Activated T-cell treated with anti-CD3 and anti-CD28 coated beads for 24 hours (primary cell): ENCODE results near the gene GFOD1.

Source experiments
- DNase-seq: peaks from one replicate; pipeline ENCODE4 v3.0.0-alpha.2; 2020; ENCODE audit warnings: low read depth

GFOD1 gene

DNA sequence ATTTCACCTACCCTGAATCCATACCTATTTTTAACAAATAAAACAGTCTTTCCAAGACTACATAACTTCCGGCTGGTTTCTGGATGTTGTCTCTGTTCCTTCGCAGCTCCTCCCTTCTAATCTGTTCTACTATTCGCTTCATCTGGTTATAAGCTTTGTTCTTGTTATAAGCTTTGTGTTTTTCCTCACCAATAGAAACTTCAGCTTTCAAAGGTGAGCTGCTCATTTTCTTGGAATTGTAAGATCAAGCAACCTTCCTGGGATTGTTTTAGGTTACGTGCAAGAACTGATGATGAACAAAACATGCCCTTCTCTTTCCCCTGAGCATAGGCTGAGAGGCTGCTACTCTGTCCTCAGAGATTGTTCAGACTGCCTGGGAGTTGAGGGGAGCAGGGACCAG, 2.1 kb downstream of the GFOD1 start:
- no peak for DNase-seq

DNA sequence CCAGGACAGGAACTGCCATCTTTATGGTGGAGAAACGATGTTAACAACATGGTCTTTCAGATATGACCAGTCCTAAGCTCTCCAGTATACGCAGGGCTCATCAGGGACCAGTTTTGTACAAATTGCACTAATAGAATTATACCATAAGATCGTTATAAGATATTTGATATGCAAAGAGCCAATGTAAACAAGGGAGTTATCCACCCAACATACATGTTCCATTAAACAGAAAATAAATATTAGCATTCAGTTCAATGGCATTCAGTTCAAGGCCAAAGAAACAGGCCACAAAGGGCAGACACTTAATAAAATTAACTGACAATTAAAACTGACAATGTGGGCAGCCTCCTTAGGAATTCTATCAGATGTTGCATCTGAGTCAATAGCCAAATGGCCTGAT, 2.6 kb downstream of the GFOD1 start:
- no peak for DNase-seq

DNA sequence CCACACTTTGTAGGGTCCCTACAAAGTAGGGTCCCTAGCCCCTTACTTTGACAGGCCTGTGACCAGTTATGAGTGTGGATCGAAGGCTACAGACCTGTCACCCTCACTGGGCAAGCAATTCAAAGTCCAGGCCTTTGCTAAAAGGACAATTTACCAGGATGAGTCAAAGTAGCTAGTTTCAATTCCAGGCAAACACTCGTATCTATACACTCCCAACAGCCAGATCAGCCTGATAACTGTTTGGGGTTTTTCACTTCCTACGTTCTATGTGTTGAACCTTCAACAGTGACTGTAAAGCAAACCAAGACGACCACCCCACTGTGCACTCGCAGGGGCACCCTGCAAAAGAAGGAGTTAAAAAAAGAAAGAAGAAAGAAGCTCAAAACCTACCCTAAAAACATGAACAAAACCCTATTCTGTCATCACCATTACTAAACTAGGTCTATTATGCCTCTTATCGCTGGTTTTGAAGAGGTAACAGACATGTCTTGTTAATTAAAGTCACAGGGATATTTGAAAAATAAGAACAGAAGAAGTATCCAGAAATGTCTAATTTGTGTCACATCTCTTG, 3.2 kb downstream of the GFOD1 start:
- no peak for DNase-seq

DNA sequence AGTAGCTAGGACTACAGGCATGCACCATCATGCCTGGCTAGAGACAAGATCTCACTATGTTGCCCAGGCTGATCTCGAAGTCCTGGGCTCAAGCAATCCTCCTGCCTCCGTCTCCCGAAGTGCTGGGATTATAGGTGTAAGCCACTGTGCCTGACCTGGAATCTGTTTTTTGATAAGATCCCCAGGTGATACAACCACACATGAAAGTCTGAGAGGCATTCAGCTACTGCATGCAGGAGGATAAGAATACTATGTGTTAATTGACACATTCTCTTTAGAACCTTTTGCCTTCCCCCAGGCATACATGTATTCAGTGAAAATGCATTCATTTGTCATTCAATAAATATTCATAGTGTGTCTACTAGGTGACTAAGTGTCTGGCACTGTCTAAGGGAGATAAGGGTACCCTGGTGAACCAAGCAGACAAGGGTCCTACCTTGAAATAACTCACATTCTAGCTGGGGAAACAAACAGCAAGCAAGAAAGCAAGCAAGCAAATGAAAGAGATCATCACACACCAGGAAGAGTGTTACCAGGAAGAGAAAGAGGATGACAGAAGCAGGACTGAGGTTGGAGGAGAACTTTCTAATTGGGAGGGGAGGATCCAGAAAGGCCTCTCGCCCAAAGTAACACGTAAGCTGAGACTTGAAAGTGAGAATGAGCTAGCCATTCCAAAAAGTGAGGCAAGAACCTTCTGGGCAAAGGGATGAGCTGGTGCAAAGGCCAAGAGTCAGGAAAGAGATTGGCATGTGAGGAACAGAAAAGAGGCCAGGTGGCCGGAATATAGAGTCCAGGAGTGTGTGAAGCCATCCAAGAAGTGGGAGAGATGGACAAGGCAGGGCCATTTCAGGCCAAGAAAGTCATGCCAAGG, 6.5 kb downstream of the GFOD1 start:
- no peak for DNase-seq

DNA sequence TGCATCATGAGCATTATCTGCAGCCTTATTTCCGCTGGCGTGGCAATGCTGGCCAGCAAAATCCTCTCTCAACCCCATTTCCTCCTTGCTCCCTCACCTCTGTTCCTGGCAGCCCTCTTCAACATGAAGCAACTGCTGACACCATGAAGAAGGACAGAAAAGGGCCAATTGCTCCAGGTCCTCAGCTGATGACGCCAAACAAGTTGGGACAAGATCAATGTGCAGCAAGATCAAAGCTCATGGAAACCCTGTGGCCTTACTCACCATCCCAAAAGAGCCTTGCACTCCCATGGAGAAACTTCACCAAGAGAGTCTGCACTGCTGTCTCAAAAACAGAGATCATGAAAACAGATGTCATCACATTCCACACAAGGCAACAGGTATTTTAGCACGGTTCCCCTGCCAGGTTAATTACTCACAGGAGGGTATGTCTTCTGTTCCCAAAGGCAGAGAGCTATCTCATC, 7.4 kb downstream of the GFOD1 start:
- DNase-seq: no peak

DNA sequence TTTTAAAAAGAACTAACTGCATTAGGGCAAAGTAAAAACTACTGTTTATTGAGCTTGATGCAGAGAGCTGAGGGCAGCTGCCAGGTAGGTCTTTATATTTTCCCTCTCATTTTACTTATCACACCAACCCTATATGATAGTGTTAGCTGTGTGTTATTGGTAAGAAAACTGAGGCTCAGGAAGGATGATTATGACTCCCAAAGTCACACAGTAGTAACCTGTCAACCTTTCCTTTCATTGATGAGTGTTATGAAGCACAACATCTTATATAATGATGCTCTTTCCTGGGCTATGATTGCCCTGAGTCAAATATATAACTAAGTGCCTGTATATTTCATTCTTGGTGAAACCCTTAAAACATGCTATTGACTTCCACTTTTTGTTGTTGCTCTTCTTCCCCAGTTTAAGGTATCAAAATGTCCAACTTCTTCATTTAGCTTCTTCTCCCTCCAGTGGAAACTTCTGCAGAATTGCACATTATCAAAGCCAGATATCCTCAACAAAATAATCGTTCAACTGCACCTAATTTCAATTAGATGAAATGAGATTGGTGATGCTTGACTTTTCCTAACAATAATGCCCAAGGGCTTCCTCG, 8.1 kb downstream of the GFOD1 start:
- no peak for DNase-seq

DNA sequence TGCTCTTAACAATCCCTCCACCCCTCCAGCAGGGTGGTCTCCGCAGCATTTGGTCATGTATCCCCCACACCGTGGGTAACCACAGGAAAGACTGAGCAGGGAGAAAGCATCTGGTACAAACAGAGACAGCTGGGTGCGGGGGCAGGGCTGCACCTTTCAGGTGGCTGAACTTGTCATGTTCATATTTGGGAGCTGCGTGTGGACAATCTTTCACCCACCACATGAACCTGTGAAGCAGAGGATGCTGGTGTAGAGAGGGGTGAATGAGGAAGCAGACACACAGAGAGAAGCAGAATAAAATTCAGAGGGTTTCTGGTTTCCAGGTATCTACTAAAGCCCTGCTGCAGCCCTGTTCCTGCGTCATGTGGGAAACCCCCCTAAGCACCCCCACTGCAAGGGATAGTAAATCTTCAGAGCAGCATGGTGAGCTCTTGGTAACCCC, 8.9 kb downstream of the GFOD1 start:
- no peak for DNase-seq

DNA sequence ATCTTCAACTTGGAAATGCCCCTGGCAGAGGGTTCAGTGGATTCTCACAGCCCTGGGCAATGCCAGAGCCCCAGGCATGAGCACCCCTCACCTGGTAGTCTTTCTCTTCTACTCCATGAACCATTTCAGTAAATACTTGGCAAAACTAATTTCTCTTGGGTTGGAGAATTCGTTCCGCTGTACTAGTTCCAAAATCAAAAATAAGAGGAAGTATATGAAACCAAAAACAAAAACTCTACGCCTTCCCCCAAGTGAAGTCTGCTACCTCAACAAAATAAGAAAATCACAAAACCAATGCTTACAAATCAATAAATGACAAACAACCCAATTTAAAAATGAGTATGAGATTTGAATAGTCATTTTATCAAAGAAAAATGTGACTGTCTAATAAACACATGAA, 12.6 kb downstream of the GFOD1 start:
- DNase-seq: no peak

DNA sequence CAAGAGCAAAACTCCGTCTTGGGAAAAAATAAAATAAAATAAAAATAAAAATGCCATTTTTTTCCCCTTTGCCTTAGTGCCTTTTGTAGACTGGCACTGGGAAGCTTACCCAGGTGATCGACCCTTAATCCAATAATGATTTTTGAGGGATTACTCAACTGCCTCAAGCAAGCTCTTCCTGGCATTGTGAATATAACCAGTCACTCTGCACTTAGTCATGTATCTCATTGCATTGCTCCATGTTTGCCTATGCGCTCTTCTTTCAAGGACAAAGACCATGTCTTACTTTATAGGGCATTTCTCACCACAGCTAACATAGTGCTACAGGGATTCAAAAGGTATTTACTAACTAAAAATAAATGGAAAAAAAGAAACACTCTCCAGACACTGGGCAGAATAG, 13.0 kb downstream of the GFOD1 start:
- DNase-seq: no peak

DNA sequence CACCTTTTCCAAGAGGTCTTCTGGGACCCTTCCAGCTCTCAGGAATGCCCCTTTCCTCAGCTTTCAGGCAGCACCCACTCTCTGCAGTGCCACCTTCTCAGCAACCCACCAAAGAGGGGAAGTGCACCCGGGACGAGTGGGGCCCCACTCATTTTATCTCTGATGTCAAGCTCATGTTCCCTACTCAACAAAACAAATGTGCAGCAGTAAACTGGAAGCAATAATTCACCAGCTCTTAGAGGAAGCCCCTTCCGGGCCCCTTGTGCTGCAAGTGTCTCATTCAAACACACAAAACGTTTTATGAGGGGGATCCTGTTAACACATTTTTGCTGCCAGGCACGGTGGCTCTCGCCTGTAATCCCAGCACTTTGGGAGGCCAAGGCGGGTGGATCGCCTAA, 13.6 kb downstream of the GFOD1 start:
- DNase-seq: no peak

DNA sequence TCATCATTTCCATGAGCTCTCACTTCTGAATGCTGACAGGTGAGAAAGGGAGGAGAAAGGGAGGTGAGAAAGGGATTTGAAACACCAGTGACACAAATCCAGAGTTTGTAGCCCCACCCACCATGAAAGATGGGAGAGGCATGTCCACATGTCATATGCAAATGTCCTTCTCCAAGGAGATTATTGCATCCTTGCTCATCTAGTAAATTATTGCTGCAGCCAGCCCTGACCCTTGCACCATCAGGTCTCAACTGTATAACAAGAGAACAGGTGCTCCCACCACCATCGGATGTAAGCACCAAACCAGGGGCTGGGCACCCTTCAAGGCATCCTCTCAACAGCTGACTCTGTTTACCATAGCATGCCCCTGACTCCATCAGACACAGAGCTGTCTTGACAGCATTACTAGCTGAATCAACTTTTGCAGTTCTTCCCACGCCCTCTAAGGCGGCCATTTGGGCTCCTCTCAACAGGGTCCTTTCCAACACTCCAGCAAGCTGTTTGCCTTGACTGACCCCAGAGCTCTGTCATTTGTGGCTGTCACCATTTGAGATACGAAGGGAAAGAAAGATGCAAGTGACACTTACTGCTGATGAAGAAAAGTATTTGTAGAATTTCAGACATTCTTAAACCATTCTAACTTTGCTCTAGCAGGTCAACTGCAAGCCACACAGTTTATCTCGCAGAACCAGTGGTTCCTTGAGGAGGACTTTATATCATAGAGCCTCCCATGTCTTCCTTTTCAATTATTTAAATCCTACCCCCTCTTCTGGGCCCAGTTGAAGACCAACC, 14.2 kb downstream of the GFOD1 start:
- DNase-seq: no peak

DNA sequence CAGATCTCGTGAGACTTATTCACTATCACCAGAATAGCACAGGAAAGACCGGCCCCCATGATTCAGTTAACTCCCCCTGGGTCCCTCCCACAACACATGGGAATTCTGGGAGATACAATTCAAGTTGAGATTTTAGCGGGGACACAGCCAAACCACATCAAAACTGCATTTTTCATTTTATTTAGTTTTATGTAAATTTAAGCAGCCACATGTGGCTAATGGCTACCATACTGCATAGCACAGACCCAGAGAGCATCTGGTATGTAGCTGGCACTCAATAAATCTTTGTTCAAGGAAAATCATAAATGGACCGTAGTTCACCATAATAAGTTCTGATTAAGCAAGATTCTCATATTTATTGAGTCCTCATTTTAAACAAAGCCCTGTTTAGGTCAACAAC, 15.3 kb downstream of the GFOD1 start:
- DNase-seq: no peak

DNA sequence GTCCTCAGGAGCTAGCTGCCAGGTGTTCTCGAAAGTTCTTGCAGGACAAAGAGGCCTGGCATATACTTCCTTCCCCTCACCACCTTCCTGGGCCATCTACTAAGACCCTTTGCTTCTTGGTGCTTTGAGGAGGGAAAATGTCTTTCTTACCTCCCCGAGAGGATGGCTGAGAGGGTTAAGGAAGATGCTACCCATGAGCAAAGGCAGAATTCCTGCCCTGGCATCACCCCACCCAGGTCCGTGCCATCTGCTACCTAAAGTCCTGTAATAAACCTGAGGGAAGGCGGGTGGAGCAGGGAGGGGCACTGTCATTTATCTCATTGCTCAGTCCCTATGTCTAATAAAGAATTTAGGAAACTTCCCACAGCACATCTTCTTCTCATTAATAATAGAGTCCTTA, 16.2 kb downstream of the GFOD1 start:
- no peak for DNase-seq

DNA sequence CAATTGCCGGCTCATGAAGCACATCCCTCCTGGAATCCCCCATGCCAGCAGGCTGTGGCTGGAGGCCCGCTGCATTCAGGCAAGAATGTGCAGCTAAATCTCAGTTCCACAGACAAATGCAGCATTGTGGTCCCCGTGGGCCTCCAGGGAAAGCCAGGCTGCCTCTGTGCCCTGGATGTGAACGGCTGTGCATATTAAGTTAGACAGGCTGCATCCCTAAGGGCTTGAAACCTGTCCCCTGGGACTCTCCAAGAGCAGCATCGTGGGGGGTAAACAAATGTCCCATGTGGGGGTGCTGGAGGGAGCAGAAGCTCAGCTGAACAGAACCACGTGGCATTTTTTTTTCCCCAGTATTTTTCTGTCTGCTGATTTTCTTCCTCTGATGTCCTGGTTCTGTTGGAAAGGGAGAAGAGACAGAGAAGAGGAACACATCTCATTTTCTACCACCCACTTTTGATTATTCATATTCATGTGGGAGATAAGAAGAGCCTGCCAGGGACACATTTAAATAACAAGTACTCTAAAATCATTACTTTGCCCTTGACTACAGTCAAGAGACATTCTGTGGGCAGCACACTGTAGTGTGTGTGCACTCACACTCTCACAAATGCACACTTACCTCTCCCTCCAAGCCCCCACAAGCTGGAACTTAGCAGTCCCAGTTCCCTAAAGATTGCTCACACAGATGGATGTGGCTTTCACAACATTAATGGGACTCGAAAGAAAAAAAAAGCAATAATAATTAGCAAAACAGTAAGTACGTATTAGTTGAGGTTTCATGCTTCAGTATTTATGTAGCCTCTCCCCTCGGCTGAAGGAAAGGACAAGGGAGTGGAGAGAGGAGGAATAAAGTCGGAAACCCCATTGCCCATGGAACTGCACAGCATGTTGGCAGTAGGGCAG, 16.9 kb downstream of the GFOD1 start:
- no peak for DNase-seq

DNA sequence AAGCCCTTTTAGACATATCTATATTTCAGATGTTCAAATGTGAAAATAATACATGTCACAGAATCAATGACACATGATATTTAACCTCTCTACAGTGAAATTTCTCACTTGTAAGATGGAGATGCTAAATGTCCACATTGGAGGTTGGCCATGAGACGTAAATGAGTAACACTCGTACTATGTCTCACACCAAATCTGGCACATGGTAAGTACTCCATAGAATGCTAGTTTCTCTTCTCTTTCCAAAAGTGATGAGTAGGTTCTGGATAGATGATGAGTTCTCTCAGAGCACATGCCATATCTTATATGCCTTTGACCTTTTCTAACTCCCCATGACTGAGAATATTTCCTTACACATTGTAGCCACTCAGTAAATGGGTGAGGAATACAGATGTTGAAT, 17.7 kb downstream of the GFOD1 start:
- no peak for DNase-seq

DNA sequence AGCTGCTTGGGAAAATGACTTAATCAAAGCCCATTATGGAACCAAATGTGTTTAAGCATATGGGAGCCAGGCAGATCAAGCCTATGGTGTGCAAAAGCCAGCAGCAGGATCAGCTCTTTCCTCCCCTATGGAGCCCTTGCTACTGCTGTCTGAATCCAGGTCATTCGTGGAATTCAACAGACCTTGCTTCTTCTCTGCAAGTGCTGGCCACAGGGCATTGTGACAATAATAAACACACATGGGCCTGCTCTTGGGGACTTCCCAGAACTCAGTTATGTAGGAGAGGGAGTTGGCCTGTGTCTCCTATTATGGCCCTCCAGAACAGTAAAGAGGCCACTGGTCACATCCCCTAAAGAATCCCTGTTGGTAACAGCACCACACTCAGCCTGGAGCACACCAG, 18.6 kb downstream of the GFOD1 start:
- DNase-seq: no peak

DNA sequence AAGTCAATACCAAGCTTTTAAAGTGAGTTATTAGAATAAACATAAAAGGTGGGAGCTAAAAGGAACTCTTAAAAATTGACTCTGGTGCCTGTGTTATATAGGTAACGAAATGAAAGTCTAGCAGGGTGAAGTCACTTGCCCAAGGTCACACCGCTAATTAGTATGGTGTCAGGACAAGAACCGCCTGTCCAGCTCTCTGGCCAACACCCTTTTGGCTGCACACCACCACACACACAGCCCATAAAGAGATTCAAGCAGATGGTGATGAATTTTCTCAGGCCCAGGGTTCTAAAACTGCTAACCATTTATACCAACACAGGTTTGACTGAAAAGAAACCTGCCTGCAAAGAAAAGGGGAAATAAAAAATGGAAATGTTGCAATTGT, 20.2 kb downstream of the GFOD1 start:
- no peak for DNase-seq

DNA sequence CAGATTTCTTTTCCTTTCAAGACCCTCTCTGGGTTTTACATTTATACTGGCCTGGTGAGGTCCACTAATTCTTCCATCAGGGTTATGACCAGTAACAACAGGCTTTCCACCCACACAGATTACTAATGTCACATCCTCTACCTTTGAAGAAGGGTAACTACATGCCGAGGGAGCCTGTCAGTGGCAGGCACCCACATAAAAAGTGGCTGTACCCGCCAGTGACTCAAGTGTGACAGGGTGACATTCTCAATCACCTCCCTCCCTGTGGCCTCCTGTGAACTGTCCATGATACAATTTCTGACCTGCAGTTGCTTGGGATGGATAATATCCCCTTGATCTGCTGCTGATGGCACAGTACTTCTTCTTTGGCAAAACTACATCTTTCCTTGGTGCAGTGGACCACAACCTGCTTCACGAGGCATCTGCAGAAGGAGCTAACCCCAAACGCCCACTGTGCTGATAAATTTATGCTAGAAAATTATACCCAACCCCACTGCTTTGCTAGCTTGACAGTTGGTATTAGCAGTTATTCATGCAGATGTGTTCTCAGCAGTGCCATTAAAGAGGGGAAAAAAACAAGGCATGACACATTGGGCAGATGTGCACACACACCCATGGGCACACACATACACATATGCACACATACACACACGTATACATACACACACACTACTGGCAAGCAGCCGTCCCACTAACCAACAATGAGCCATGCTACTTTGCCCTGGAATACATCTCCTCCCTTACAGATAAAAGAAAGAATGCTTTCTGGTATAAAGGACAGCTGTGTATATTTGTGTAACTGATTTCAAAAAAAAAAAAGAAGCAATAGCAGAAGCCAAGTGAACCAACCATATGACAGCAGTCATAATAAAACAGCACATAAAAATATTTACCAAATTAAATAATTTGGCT, 20.8 kb downstream of the GFOD1 start:
- peak; percentile 40 for DNase-seq

DNA sequence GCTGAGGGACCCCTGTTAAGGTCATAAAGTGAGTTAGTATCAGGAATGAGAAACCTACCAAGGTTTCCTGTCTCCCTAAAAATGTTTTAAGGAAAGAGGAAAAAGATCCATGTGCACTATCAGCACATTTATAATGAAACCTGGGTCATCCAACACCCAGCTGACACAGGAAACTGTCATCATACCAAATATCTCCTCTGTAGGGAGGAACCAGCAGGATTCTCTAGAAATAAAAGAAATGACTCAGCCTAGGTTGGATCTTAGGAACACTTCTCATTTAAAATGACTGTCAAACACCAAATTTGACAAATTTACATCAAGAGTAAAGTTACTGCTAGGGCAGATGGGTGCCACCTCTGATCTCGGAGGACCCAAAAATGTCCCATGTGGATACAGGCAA, 21.7 kb downstream of the GFOD1 start:
- DNase-seq: no peak

DNA sequence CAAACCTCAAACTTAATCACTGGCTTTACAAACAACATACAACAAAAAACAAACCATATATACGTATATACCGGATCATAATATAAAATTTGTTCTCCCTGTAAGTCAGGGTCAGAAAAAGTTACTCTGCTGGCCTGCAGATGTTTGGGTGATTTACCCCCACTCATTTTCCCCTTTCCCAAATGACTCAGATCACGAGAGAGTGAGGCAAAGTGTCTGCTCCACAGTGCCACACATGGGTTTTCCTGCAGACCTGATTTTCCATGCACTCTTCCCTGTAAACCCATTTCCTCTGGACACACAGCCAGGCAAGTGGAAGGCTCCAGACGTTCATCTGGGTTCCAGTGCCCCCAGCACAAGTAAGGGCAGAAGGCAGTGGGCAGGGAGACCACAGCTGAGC, 23.5 kb downstream of the GFOD1 start:
- DNase-seq: no peak

DNA sequence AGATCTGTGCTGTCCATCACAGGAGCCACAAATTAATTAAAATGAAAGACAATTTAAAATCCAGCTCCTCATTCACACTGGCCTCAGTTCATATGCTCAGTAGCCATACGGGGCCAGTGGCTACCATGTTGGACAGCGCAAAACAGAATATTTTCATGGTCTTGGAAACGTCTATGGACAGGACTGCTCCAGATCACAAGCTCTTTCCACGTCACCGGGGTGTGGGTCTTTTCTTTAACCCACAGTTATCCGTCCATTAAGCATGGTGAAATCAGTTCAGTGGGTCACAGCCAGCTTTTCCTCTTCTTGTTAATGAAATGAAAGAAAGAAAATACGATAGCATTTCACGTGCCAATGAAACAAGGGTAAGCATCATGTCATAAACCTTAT, 24.1 kb downstream of the GFOD1 start:
- DNase-seq: no peak
